HepG2 (cell line): ENCODE results near the gene ZNF384. TPM values are rescaled to one million over a fixed set of nuclear protein-coding genes. Genes with fewer than 3 reads are reported as not detected.

Source experiments
- NCOA5 ChIP-seq: sonication (generic); formaldehyde crosslinking; IDR thresholded peaks from 2 replicates; pipeline ENCODE4 v1.4.0; 2020; ENCODE audit warnings: missing genetic modification reagents
- NR2F2 ChIP-seq: IDR thresholded peaks from 2 replicates; pipeline ENCODE4 v1.6.1; 2012; ENCODE audit warnings: low read depth, inconsistent platforms, borderline replicate concordance
- ZBTB38 ChIP-seq: sonication (generic); formaldehyde crosslinking; IDR thresholded peaks from 2 replicates; pipeline ENCODE4 v1.5.1; 2020; ENCODE audit warnings: mild to moderate bottlenecking, missing genetic modification reagents
- ZNF335 ChIP-seq: sonication (generic); formaldehyde crosslinking; IDR thresholded peaks from 2 replicates; pipeline ENCODE4 v1.4.0; 2020; ENCODE audit warnings: missing genetic modification reagents
- ZNF337 ChIP-seq: sonication (generic); formaldehyde crosslinking; IDR thresholded peaks from 2 replicates; pipeline ENCODE4 v1.5.1; 2020; ENCODE audit warnings: missing genetic modification reagents, low read depth, mild to moderate bottlenecking, borderline replicate concordance
- ZNF354B ChIP-seq: sonication (generic); formaldehyde crosslinking; IDR thresholded peaks from 2 replicates; pipeline ENCODE4 v1.8.0; 2022; ENCODE audit warnings: mild to moderate bottlenecking, missing genetic modification reagents
- ZNF510 ChIP-seq: sonication (generic); formaldehyde crosslinking; IDR thresholded peaks from 2 replicates; pipeline ENCODE4 v1.4.0; 2020; ENCODE audit warnings: low read depth, mild to moderate bottlenecking, missing genetic modification reagents
- polyA plus RNA-seq, 8 experiments: library from polyadenylated mRNA; depleted of rRNA in 3 of 8; stranded (reverse) in 7 of 8; unstranded in 1 of 8; fragments of >200 nt; fragmentation: Illumina TruSeq in 4 of 8; extraction: Trizol in 4 of 8; gene quantifications; 2 replicates each; pipeline versions ENCODE4 v1.2.1 to v1.2.3, GENCODE V29; 2011 to 2016; ENCODE audit warnings: low read depth in 4 of 8, missing spikeins in 1 of 8, mixed read lengths in 1 of 8; ENCODE audit not compliant: insufficient read depth in 1 of 8
- total RNA-seq, 5 experiments: library from RNA; depleted of rRNA; stranded (reverse); fragments of >200 nt; fragmentation: Illumina TruSeq; extraction: Trizol; gene quantifications; 2 replicates each; pipeline ENCODE4 v1.2.3, GENCODE V29; 2016; ENCODE audit warnings: low read depth in 1 of 5
- TF ChIP-seq, protein P1 (sequence below): sonication (generic); formaldehyde crosslinking; IDR thresholded peaks from 2 replicates; pipeline ENCODE4 v1.4.0; 2020; ENCODE audit warnings: missing genetic modification reagents, mild to moderate bottlenecking, borderline replicate concordance
- TF ChIP-seq, protein P2 (sequence below): IDR thresholded peaks from 2 replicates; pipeline ENCODE4 v1.6.1; 2016; ENCODE audit warnings: missing compliant biosample characterization, missing genetic modification reagents, borderline replicate concordance
- TF ChIP-seq, protein P3 (sequence below): sonication (generic); formaldehyde crosslinking; IDR thresholded peaks from 2 replicates; pipeline ENCODE4 v1.4.0; 2020; ENCODE audit warnings: mild to moderate bottlenecking, missing genetic modification reagents
- TF ChIP-seq, protein P4 (sequence below): sonication (generic); formaldehyde crosslinking; IDR thresholded peaks from 2 replicates; pipeline ENCODE4 v1.5.0; 2020; ENCODE audit warnings: mild to moderate bottlenecking, missing genetic modification reagents
- TF ChIP-seq, protein P5 (sequence below): sonication (generic); formaldehyde crosslinking; IDR thresholded peaks from 2 replicates; pipeline ENCODE4 v1.4.0; 2020; ENCODE audit warnings: mild to moderate bottlenecking, missing genetic modification reagents, borderline replicate concordance

ZNF384 gene
- total and polyA plus RNA-seq, 2 of the 13 experiments (the other 11 are each of a cell fraction or from before 2014, with no cell fraction given): 23.6 to 55.3 TPM

DNA sequence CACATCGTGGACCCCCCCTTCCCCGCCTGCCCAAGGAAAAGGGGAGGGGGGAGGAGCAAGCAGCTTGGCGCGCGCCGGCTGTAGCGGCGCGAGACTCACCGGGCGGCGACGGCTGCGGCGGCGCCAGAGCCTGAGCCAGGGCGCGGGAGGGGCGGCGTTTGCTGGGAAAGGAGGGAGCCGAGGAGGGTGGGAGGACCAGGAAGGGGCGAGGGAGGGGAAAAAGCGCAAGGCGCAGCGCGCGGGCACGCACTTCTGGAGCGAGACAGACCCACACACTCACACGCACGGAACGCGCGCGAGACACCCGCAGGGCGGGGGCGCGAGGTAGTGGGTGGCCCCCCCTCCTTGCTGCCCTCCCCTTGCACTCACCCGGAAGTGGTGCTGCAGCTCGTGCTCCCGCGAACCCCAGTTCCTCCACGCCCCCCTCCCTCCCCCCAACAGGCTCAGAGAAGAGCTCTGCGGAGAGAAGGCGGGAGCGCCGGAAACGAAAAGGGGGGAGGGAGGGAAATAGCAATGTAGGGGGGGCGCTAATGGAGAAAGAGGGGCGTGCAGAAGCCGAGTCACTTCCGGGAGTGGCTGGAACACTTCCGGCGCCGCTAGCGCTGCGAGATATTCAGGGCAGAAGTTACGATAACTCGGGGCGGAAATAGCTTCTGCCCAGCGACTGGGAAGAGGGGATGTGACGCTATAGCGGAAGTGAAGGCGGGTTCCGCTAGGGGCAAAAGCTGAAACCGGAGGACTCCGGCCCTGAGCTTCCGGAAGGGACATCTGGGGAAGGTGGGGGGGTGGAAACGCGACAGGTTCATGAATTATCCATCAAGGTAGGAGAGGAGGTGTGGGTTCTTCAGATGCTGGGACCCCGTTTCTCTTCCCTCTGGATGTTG, at the start of gene ZNF384 (continued):
- TF ChIP-seq, protein P1, sequence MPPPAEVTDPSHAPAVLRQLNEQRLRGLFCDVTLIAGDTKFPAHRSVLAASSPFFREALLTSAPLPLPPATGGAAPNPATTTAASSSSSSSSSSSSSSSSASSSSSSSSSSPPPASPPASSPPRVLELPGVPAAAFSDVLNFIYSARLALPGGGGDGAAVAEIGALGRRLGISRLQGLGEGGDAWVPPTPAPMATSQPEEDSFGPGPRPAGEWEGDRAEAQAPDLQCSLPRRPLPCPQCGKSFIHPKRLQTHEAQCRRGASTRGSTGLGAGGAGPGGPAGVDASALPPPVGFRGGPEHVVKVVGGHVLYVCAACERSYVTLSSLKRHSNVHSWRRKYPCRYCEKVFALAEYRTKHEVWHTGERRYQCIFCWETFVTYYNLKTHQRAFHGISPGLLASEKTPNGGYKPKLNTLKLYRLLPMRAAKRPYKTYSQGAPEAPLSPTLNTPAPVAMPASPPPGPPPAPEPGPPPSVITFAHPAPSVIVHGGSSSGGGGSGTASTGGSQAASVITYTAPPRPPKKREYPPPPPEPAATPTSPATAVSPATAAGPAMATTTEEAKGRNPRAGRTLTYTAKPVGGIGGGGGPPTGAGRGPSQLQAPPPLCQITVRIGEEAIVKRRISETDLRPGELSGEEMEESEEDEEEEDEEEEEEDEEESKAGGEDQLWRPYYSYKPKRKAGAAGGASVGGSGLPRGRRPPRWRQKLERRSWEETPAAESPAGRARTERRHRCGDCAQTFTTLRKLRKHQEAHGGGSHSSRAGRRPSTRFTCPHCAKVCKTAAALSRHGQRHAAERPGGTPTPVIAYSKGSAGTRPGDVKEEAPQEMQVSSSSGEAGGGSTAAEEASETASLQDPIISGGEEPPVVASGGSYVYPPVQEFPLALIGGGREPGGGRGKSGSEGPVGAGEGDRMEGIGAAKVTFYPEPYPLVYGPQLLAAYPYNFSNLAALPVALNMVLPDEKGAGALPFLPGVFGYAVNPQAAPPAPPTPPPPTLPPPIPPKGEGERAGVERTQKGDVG (CRISPR knock-in tag): no peak
- TF ChIP-seq NR2F2 (no peak), ZBTB38 (no peak), ZNF335 (0 out of 2 replicates have a peak, but pooled peaks have one; percentile 30), ZNF337 (no peak), NCOA5 (CRISPR knock-in tag) (no peak), ZNF510 (CRISPR knock-in tag) (0 out of 2 replicates have a peak, but pooled peaks have one; percentile 40), ZNF354B (CRISPR knock-in tag) (0 out of 2 replicates have a peak, but pooled peaks have one; percentile 54)
- TF ChIP-seq, protein P2, sequence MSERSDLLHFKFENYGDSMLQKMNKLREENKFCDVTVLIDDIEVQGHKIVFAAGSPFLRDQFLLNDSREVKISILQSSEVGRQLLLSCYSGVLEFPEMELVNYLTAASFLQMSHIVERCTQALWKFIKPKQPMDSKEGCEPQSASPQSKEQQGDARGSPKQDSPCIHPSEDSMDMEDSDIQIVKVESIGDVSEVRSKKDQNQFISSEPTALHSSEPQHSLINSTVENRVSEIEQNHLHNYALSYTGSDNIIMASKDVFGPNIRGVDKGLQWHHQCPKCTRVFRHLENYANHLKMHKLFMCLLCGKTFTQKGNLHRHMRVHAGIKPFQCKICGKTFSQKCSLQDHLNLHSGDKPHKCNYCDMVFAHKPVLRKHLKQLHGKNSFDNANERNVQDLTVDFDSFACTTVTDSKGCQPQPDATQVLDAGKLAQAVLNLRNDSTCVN (CRISPR knock-in tag): no peak
- TF ChIP-seq, protein P3, sequence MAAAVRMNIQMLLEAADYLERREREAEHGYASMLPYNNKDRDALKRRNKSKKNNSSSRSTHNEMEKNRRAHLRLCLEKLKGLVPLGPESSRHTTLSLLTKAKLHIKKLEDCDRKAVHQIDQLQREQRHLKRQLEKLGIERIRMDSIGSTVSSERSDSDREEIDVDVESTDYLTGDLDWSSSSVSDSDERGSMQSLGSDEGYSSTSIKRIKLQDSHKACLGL (CRISPR knock-in tag): 0 out of 2 replicates have a peak, but pooled peaks have one; percentile 39
- TF ChIP-seq, protein P4, sequence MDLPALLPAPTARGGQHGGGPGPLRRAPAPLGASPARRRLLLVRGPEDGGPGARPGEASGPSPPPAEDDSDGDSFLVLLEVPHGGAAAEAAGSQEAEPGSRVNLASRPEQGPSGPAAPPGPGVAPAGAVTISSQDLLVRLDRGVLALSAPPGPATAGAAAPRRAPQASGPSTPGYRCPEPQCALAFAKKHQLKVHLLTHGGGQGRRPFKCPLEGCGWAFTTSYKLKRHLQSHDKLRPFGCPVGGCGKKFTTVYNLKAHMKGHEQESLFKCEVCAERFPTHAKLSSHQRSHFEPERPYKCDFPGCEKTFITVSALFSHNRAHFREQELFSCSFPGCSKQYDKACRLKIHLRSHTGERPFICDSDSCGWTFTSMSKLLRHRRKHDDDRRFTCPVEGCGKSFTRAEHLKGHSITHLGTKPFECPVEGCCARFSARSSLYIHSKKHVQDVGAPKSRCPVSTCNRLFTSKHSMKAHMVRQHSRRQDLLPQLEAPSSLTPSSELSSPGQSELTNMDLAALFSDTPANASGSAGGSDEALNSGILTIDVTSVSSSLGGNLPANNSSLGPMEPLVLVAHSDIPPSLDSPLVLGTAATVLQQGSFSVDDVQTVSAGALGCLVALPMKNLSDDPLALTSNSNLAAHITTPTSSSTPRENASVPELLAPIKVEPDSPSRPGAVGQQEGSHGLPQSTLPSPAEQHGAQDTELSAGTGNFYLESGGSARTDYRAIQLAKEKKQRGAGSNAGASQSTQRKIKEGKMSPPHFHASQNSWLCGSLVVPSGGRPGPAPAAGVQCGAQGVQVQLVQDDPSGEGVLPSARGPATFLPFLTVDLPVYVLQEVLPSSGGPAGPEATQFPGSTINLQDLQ (CRISPR knock-in tag): no peak; the same call in 1 of the 2 replicates
- TF ChIP-seq, protein P5, sequence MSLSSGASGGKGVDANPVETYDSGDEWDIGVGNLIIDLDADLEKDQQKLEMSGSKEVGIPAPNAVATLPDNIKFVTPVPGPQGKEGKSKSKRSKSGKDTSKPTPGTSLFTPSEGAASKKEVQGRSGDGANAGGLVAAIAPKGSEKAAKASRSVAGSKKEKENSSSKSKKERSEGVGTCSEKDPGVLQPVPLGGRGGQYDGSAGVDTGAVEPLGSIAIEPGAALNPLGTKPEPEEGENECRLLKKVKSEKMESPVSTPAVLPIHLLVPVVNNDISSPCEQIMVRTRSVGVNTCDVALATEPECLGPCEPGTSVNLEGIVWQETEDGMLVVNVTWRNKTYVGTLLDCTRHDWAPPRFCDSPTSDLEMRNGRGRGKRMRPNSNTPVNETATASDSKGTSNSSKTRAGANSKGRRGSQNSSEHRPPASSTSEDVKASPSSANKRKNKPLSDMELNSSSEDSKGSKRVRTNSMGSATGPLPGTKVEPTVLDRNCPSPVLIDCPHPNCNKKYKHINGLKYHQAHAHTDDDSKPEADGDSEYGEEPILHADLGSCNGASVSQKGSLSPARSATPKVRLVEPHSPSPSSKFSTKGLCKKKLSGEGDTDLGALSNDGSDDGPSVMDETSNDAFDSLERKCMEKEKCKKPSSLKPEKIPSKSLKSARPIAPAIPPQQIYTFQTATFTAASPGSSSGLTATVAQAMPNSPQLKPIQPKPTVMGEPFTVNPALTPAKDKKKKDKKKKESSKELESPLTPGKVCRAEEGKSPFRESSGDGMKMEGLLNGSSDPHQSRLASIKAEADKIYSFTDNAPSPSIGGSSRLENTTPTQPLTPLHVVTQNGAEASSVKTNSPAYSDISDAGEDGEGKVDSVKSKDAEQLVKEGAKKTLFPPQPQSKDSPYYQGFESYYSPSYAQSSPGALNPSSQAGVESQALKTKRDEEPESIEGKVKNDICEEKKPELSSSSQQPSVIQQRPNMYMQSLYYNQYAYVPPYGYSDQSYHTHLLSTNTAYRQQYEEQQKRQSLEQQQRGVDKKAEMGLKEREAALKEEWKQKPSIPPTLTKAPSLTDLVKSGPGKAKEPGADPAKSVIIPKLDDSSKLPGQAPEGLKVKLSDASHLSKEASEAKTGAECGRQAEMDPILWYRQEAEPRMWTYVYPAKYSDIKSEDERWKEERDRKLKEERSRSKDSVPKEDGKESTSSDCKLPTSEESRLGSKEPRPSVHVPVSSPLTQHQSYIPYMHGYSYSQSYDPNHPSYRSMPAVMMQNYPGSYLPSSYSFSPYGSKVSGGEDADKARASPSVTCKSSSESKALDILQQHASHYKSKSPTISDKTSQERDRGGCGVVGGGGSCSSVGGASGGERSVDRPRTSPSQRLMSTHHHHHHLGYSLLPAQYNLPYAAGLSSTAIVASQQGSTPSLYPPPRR (CRISPR knock-in tag): no peak; the same call in 1 of the 2 replicates
